ENCODE data around the gene MRPL10. TPM values are rescaled to one million over a fixed set of nuclear protein-coding genes. Genes with fewer than 3 reads are reported as not detected.
A peak's percentile ranks its signal among the peaks of the same experiment; 100 is the strongest.

Gene MRPL10
- total and polyA plus RNA-seq, 2 of the 8 experiments (the other 6 are each of a cell fraction or from before 2014, with no cell fraction given) = 85.3 to 214 TPM

- TF ChIP-seq CHD7 (IDR thresholded peaks at IDR 0.05; ENCODE audit: insufficient replicate concordance, low read length) (no peak), POLR2A (IDR thresholded peaks at IDR 0.05; ENCODE audit: control extremely low read depth in 1 of 2, low read depth in 2 of 2, low read length in 2 of 2) (peak in 1 of 2 experiments; percentile 70; a peak in 2 of 3 replicates), HDAC2 (IDR thresholded peaks at IDR 0.05; ENCODE audit: borderline replicate concordance in 1 of 2, low read depth in 2 of 2, low read length in 2 of 2) (no peak; a peak in 1 of 4 replicates), BCL11A (IDR thresholded peaks at IDR 0.05; ENCODE audit: low read depth in 2 of 2, low read length in 2 of 2) (no peak), FOSL1 (IDR thresholded peaks at IDR 0.05; ENCODE audit: insufficient read depth, low read depth, low read length) (no peak), USF2 (IDR thresholded peaks at IDR 0.05; ENCODE audit: low read length) (no peak), CHD2 (IDR thresholded peaks at IDR 0.05; ENCODE audit: low read length) (no peak), RBBP5 (IDR thresholded peaks at IDR 0.05; ENCODE audit: borderline replicate concordance, low read depth, low read length) (peak; percentile 30; the same call in 1 of the 2 replicates)
These were observed 19.6 kb upstream of the MRPL10 start, which contains the start of gene SP6 (continued) for GRCh38 chr17:47850692-47851573.

Data from H1 (cell line).